WTC11 (cell line): ENCODE data around the gene ZFR. TPM values are rescaled to one million over a fixed set of nuclear protein-coding genes. Genes with fewer than 3 reads are reported as not detected.

Experiments
- AR ChIP-seq: fragments of 250-450 bp; sonication (Bioruptor Pico); IDR thresholded peaks from 2 replicates; pipeline ENCODE4 v1.9.0; 2021; ENCODE audit warnings: mild to moderate bottlenecking
- CREM ChIP-seq: sonication (generic); formaldehyde crosslinking; IDR thresholded peaks from 2 replicates; pipeline ENCODE4 v1.8.1; 2022; ENCODE audit warnings: mild to moderate bottlenecking, missing genetic modification reagents, moderate library complexity
- ETV6 ChIP-seq: sonication (generic); formaldehyde crosslinking; IDR thresholded peaks from 2 replicates; pipeline ENCODE4 v1.8.1; 2022; ENCODE audit warnings: mild to moderate bottlenecking, missing genetic modification reagents
- FOXP1 ChIP-seq: sonication (generic); formaldehyde crosslinking; IDR thresholded peaks from 2 replicates; pipeline ENCODE4 v1.8.0; 2022; ENCODE audit warnings: missing genetic modification reagents, mild to moderate bottlenecking, moderate library complexity, borderline replicate concordance
- GRHL2 ChIP-seq: fragments of 250-450 bp; sonication (Bioruptor Pico); IDR thresholded peaks from 2 replicates; pipeline ENCODE4 v1.8.0; 2022; ENCODE audit warnings: mild to moderate bottlenecking, moderate library complexity; ENCODE audit not compliant: insufficient replicate concordance, severe bottlenecking
- IRF2 ChIP-seq: sonication (generic); formaldehyde crosslinking; IDR thresholded peaks from 2 replicates; pipeline ENCODE4 v1.8.0; 2022; ENCODE audit warnings: low read depth, missing genetic modification reagents, borderline replicate concordance
- KAT7 ChIP-seq: sonication (generic); formaldehyde crosslinking; IDR thresholded peaks from 2 replicates; pipeline ENCODE4 v1.8.1; 2023; ENCODE audit warnings: missing genetic modification reagents, mild to moderate bottlenecking, borderline replicate concordance
- NFATC4 ChIP-seq: fragments of 250-450 bp; sonication (Bioruptor Pico); IDR thresholded peaks from 2 replicates; pipeline ENCODE4 v1.9.0; 2021; ENCODE audit warnings: mild to moderate bottlenecking
- NR2C2 ChIP-seq: sonication (generic); formaldehyde crosslinking; IDR thresholded peaks from 2 replicates; pipeline ENCODE4 v1.8.0; 2022; ENCODE audit warnings: mild to moderate bottlenecking, missing genetic modification reagents
- NR3C1 ChIP-seq: sonication (generic); formaldehyde crosslinking; conservative IDR thresholded peaks from 2 replicates; pipeline ENCODE4 v1.8.1; 2023; ENCODE audit warnings: low read depth, mild to moderate bottlenecking, missing genetic modification reagents
- SMAD4 ChIP-seq: sonication (generic); formaldehyde crosslinking; IDR thresholded peaks from 2 replicates; pipeline ENCODE4 v1.8.0; 2022; ENCODE audit warnings: mild to moderate bottlenecking, missing genetic modification reagents
- SOX15 ChIP-seq: fragments of 250-450 bp; sonication (Bioruptor Pico); IDR thresholded peaks from 2 replicates; pipeline ENCODE4 v1.9.0; 2021; ENCODE audit warnings: mild to moderate bottlenecking
- STAT6 ChIP-seq: sonication (generic); formaldehyde crosslinking; conservative IDR thresholded peaks from 2 replicates; pipeline ENCODE4 v1.8.1; 2023; ENCODE audit warnings: mild to moderate bottlenecking, low read depth, missing genetic modification reagents, moderate library complexity
- TEAD1 ChIP-seq: sonication (generic); formaldehyde crosslinking; IDR thresholded peaks from 2 replicates; pipeline ENCODE4 v1.8.0; 2022; ENCODE audit warnings: mild to moderate bottlenecking, missing genetic modification reagents
- USF1 ChIP-seq: sonication (generic); formaldehyde crosslinking; IDR thresholded peaks from 2 replicates; pipeline ENCODE4 v1.8.0; 2022; ENCODE audit warnings: mild to moderate bottlenecking, missing genetic modification reagents
- ZBTB43 ChIP-seq: sonication (generic); formaldehyde crosslinking; IDR thresholded peaks from 2 replicates; pipeline ENCODE4 v1.8.1; 2023; ENCODE audit warnings: mild to moderate bottlenecking, missing genetic modification reagents
- ZNF232 ChIP-seq: sonication (generic); formaldehyde crosslinking; IDR thresholded peaks from 2 replicates; pipeline ENCODE4 v1.8.0; 2022; ENCODE audit warnings: mild to moderate bottlenecking, missing genetic modification reagents
- ZNF263 ChIP-seq: sonication (generic); formaldehyde crosslinking; IDR thresholded peaks from 2 replicates; pipeline ENCODE4 v1.8.1; 2022; ENCODE audit warnings: low read depth, mild to moderate bottlenecking, moderate library complexity, missing genetic modification reagents
- ZNF396 ChIP-seq: fragments of 250-450 bp; sonication (Bioruptor Pico); IDR thresholded peaks from 2 replicates; pipeline ENCODE4 v1.8.0; 2021; ENCODE audit warnings: mild to moderate bottlenecking, moderate library complexity, borderline replicate concordance
- ZNF512 ChIP-seq: sonication (generic); formaldehyde crosslinking; IDR thresholded peaks from 2 replicates; pipeline ENCODE4 v1.8.1; 2022; ENCODE audit warnings: missing genetic modification reagents, borderline replicate concordance
- ZSCAN18 ChIP-seq: fragments of 250-450 bp; sonication (Bioruptor Pico); IDR thresholded peaks from 2 replicates; pipeline ENCODE4 v2.1.2; 2022; ENCODE audit warnings: mild to moderate bottlenecking, moderate library complexity
- total RNA-seq: library from RNA; stranded (reverse); gene quantifications from 3 replicates; pipeline ENCODE4 v1.2.3, GENCODE V29; 2021

Gene ZFR
- total RNA-seq, 1 experiment from 2014 or later = 64.5 TPM

GRCh38 chr5:32444431-32445286 is at the start of gene ZFR (continued):
- TF ChIP-seq KAT7 (CRISPR knock-in tag) = peak; percentile 56; the same call in 1 of the 2 replicates
- TF ChIP-seq ETV6 (CRISPR knock-in tag) = peak; percentile 65; the same call in 1 of the 2 replicates
- TF ChIP-seq FOXP1 = peak; percentile 78
- TF ChIP-seq STAT6 = no peak
- peak; percentile 84; the same call in 1 of the 2 replicates for TF ChIP-seq ZBTB43 (CRISPR knock-in tag)
- TF ChIP-seq ZNF512 = no peak
- TF ChIP-seq SMAD4 (CRISPR knock-in tag) = 0 out of 2 replicates have a peak, but pooled peaks have one; percentile 10
- peak; percentile 22; the same call in 1 of the 2 replicates for TF ChIP-seq USF1
- TF ChIP-seq ZNF263 = no peak
- TF ChIP-seq CREM (CRISPR knock-in tag) = peak; percentile 36; the same call in 1 of the 2 replicates
- TF ChIP-seq AR (CRISPR knock-in tag) = no peak
- TF ChIP-seq ZSCAN18 (CRISPR knock-in tag) = no peak
- no peak for TF ChIP-seq SOX15 (CRISPR knock-in tag)
- no peak for TF ChIP-seq NFATC4 (CRISPR knock-in tag)
- peak; percentile 30; the same call in 1 of the 2 replicates for TF ChIP-seq NR2C2
- TF ChIP-seq IRF2 (CRISPR knock-in tag) = no peak
- TF ChIP-seq TEAD1 (CRISPR knock-in tag) = peak; percentile 90
- TF ChIP-seq GRHL2 (CRISPR knock-in tag) = no peak
- TF ChIP-seq ZNF396 = no peak
- 0 out of 2 replicates have a peak, but pooled peaks have one; percentile 47 for TF ChIP-seq ZNF232 (CRISPR knock-in tag)
- no peak for TF ChIP-seq NR3C1 (CRISPR knock-in tag)
